HEK293T (cell line): ENCODE results near the gene JAZF1.

Source experiments
- CTCF ChIA-PET: fragments of 350-600 bp; formaldehyde crosslinking; extraction: SDS; loops from one replicate; lab custom pipeline; 2021; ENCODE audit warnings: antibody characterized with exemption, inconsistent platforms; lab: Yijun Ruan, JAX
- POLR2A ChIA-PET: fragments of 350-600 bp; formaldehyde crosslinking; extraction: SDS; loops from one replicate; lab custom pipeline; 2020; ENCODE audit warnings: antibody characterized with exemption, inconsistent platforms; lab: Yijun Ruan, JAX
- DNase-seq: peaks from one replicate; pipeline ENCODE4 v3.0.0; 2012; ENCODE audit warnings: mixed read lengths; ENCODE audit errors: extremely low spot score
- ARNT ChIP-seq: fragments of 450-650 bp; IDR thresholded peaks from 2 replicates; pipeline ENCODE4 v1.6.1; 2017; ENCODE audit warnings: mild to moderate bottlenecking
- BHLHE40 ChIP-seq: fragments of 450-650 bp; IDR thresholded peaks from 2 replicates; pipeline ENCODE4 v1.6.1; 2016; ENCODE audit warnings: mild to moderate bottlenecking, moderate library complexity, borderline replicate concordance
- CTBP1 ChIP-seq: fragments of 450-650 bp; IDR thresholded peaks from 2 replicates; pipeline ENCODE4 v1.6.1; 2016; ENCODE audit warnings: borderline replicate concordance
- ELF4 ChIP-seq: fragments of 450-650 bp; IDR thresholded peaks from 2 replicates; pipeline ENCODE4 v1.6.1; 2017; ENCODE audit warnings: antibody characterized with exemption
- FOXA1 ChIP-seq: fragments of 450-650 bp; IDR thresholded peaks from 2 replicates; pipeline ENCODE4 v1.6.1; 2016; ENCODE audit warnings: mild to moderate bottlenecking
- FOXK2 ChIP-seq: fragments of 450-650 bp; IDR thresholded peaks from 2 replicates; pipeline ENCODE4 v1.6.1; 2016; ENCODE audit warnings: mild to moderate bottlenecking
- FOXM1 ChIP-seq: fragments of 450-650 bp; IDR thresholded peaks from 2 replicates; pipeline ENCODE4 v1.6.1; 2017; ENCODE audit warnings: mild to moderate bottlenecking, borderline replicate concordance
- HDGF ChIP-seq: fragments of 450-650 bp; IDR thresholded peaks from 2 replicates; pipeline ENCODE4 v1.6.1; 2017; ENCODE audit warnings: antibody characterized with exemption, borderline replicate concordance
- L3MBTL2 ChIP-seq: fragments of 450-650 bp; conservative IDR thresholded peaks from 2 replicates; pipeline ENCODE4 v1.6.1; 2016; ENCODE audit warnings: mild to moderate bottlenecking
- LEF1 ChIP-seq: fragments of 450-650 bp; IDR thresholded peaks from 2 replicates; pipeline ENCODE4 v1.6.1; 2017; ENCODE audit warnings: mild to moderate bottlenecking, borderline replicate concordance
- NFRKB ChIP-seq: fragments of 450-650 bp; IDR thresholded peaks from 2 replicates; pipeline ENCODE4 v1.6.1; 2016; ENCODE audit warnings: mild to moderate bottlenecking, moderate library complexity
- SP1 ChIP-seq: fragments of 450-650 bp; IDR thresholded peaks from 2 replicates; pipeline ENCODE4 v1.6.1; 2017
- SUZ12 ChIP-seq: fragments of 450-650 bp; IDR thresholded peaks from 2 replicates; pipeline ENCODE4 v1.6.1; 2016; ENCODE audit warnings: mild to moderate bottlenecking
- TARDBP ChIP-seq: fragments of 450-650 bp; IDR thresholded peaks from 2 replicates; pipeline ENCODE4 v1.6.1; 2016
- ZNF384 ChIP-seq: fragments of 450-650 bp; IDR thresholded peaks from 2 replicates; pipeline ENCODE4 v1.6.1; 2016
- TF ChIP-seq, protein P1 (sequence below): fragments of 450-650 bp; IDR thresholded peaks from 2 replicates; pipeline ENCODE4 v1.6.1; 2016

The JAZF1 gene

DNA sequence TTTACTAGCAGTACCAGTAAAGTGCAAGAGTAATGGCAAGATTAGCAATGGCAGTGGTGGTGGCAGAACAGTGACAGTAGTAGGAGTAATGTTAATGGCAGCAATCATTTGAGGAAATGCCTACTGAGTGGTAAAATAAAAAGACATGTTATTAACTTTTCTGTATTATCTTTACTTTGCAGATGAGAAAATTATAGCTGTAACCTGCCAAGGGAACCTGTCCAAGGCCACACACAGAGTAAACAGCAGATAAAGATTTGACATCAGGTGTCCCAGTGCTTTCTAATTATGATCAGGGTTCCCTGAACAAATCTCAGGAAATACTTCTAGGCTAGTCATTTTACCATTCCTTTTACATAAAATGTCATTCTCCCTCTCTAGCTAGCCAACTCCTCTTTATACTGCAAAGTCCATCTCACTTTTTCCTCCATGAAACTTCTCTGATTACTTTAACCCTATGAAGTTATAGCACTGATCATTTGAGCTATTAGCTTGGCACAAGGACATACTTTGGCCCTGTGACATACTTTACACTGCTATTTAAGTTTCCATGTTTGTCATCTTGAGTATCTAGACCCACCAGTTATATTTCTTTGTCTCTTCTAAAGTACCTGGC lies 221.6 kb downstream of the JAZF1 start:
- no peak for DNase-seq
- POLR2A ChIA-PET, result no interaction called here
- CTCF ChIA-PET, result interaction anchor here (0.5 to 0.6 kb wide), 2 partner anchors 21 to 177 kb away, joined by 3 to 4 read pairs; no protein-coding TSS in a partner anchor
- TF ChIP-seq BHLHE40 (no peak), ELF4 (no peak), FOXK2 (no peak), TARDBP (no peak), SP1 (no peak), HDGF (no peak), FOXA1 (no peak), ZNF384 (no peak), CTBP1 (no peak), L3MBTL2 (no peak), LEF1 (no peak), NFRKB (no peak), SUZ12 (no peak), FOXM1 (no peak), ARNT (no peak)
- TF ChIP-seq, protein P1, sequence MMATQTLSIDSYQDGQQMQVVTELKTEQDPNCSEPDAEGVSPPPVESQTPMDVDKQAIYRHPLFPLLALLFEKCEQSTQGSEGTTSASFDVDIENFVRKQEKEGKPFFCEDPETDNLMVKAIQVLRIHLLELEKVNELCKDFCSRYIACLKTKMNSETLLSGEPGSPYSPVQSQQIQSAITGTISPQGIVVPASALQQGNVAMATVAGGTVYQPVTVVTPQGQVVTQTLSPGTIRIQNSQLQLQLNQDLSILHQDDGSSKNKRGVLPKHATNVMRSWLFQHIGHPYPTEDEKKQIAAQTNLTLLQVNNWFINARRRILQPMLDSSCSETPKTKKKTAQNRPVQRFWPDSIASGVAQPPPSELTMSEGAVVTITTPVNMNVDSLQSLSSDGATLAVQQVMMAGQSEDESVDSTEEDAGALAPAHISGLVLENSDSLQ, result no peak

DNA sequence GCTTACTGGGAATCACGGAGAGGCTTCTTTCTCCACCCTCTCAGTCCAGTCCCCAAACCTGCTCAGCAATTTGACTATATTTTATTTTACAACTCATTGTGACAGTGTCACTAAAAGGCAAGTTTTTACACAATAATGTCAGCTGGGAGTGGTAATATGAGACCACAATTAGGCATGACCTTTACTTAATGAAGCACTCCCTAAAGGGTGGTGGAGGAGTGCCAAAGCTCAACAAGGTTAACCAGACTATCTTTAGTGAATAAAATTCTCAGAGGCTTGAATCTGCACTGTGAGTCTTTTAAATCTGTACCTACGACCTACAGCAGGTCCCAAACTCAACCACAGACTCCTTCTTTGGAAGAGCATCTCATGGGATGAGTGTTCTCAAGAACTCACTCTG lies 225.0 kb downstream of the JAZF1 start:
- CTCF ChIA-PET, result no interaction called here
- POLR2A ChIA-PET, result no interaction called here
- TF ChIP-seq ZNF384 (no peak), NFRKB (no peak), SUZ12 (no peak), HDGF (no peak), FOXA1 (no peak), BHLHE40 (no peak), TARDBP (no peak), ARNT (no peak), FOXM1 (no peak), ELF4 (no peak), LEF1 (no peak), CTBP1 (no peak)
- TF ChIP-seq, protein P1, result no peak
- DNase-seq, result no peak

DNA sequence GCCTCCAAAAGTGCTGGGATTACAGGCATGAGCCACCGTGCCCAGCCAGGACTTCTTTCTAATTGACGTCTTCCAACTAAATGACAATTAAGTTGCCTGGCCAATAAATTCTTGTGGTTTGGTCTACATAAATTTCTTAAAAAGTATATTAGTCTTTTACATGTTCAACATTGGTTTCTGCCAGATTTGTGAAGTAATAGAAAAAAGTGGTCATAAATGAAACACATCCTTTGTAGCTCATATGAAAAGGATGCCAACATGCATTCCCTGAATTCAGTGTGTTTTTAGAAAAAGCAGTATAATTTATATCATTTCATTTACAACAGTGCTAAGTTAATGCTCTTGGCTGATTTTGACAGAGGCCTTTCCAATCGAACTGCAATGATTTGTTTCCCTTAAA lies 225.6 kb downstream of the JAZF1 start:
- ChIA-PET POLR2A (no interaction called here), CTCF (no interaction called here)
- TF ChIP-seq TARDBP (no peak), HDGF (no peak), ELF4 (no peak)
- no peak for DNase-seq

DNA sequence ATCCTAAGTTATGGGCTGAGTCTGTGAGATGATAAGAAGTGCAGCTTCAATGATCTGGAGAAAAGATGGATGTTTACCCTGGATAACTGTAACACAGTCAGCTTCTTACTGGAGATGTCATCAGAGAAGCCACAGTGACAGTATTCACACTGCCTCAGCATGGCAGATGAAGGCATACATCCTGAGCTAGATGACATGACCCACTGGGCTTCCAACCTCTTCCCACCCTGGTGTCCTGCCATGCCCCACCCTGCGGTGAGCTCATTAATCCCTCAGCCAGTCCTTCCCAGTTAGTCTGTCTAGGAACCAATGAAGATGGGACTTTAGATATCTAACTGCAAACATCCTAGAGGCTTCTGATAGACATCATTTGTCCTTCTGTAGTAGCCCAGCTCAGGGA lies 226.8 kb downstream of the JAZF1 start:
- CTCF ChIA-PET, result no interaction called here
- no peak for DNase-seq
- POLR2A ChIA-PET, result no interaction called here
- TF ChIP-seq BHLHE40 (no peak), ZNF384 (no peak), SP1 (no peak), L3MBTL2 (no peak), SUZ12 (no peak), NFRKB (no peak), HDGF (no peak), TARDBP (no peak), ELF4 (no peak), ARNT (no peak), FOXK2 (no peak), FOXM1 (no peak), LEF1 (no peak), FOXA1 (no peak), CTBP1 (no peak)
- TF ChIP-seq, protein P1, result no peak

DNA sequence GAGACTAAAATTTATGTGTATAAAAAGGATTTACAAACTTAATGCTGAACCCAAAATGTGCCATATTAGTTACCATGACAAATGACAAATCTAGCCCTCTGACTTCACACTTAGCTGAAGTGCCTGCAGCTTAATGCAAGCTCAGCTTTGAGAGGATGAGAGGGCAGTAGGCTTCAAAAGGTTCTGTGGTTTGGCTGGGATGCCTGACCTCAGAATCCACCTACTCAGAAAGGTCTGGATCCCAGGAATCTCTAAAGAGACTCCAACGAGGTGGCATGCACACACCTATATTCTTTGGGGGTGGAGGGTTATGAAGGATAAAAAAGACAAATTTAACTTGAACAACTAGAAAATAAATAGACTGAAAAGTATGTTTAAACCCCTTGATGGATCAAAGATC lies 227.2 kb downstream of the JAZF1 start:
- ChIA-PET CTCF (no interaction called here), POLR2A (no interaction called here)
- TF ChIP-seq HDGF (no peak), CTBP1 (no peak)
- TF ChIP-seq, protein P1, result no peak
- no peak for DNase-seq
